KG1 (cell line): Measurements from ENCODE around the gene MID2.
"Not testable (repeated sequence)": the region's sequence is repeated elsewhere in the genome, so short reads cannot be mapped to it uniquely, and the experiment has no call there.

Experiments used
- DNase-seq: peaks from one replicate; lab custom pipeline; 2025; lab: John Stamatoyannopoulos, UW

The MID2 gene, protein sequence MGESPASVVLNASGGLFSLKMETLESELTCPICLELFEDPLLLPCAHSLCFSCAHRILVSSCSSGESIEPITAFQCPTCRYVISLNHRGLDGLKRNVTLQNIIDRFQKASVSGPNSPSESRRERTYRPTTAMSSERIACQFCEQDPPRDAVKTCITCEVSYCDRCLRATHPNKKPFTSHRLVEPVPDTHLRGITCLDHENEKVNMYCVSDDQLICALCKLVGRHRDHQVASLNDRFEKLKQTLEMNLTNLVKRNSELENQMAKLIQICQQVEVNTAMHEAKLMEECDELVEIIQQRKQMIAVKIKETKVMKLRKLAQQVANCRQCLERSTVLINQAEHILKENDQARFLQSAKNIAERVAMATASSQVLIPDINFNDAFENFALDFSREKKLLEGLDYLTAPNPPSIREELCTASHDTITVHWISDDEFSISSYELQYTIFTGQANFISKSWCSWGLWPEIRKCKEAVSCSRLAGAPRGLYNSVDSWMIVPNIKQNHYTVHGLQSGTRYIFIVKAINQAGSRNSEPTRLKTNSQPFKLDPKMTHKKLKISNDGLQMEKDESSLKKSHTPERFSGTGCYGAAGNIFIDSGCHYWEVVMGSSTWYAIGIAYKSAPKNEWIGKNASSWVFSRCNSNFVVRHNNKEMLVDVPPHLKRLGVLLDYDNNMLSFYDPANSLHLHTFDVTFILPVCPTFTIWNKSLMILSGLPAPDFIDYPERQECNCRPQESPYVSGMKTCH

GRCh38 chrX:107825698-107826237 lies at the start of gene MID2:
Gene MID2 (plus strand): TSS chrX:107825866. CDS start chrX:107826427, 561 bp downstream.
- no peak for DNase-seq

DNA sequence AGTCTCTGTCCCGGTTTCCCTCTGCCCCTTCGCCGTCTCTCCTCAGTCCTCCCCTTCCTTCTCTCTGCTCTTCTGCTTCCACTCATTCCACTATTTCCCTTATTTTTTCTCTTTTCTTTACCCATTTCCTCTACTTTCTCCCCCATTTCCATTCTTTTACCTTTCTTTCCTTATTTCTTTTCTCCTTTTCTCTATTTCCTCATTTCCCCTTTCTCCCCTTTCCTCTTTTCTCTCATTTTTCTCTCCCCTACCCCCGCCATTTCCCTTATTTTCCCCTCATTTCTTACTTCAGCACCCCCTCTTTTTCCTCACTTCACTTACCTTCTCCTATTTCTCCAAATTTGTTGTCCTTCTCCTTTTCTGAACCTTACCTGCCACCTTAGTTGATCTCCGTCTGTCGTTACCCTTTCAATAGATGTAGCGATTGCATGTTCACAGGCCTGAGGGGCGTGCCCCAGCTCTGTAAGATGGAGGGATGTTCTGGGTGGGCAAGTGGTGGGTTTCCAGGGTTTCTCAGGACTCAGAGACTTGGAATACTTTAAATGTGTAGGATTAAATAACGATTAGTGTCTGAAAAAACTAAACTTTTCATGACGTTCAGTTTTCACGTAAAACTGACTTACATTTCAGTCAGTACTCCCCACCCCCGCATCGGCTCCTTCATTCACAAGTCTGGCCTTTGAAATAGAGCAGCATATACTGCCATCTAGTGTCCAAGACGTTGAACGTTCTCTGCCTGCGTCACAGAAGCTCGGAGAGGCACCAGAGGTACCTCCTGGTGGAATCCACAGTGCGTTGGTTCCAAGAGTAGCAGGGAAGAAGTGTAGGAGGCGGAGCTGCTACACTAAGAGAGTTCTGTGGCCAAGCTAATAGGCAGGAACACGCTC lies 48.8 kb upstream of the MID2 start:
- peak; percentile 34 for DNase-seq

GRCh38 chrX:107777536-107777832 lies 48.2 kb upstream of the MID2 start, which contains the start of gene NCBP2L:
Gene NCBP2L (plus strand): TSS chrX:107777733. CDS start chrX:107794221, 16,488 bp downstream.
- no peak for DNase-seq

GRCh38 chrX:107780525-107780924 lies 45.1 kb upstream of the MID2 start:
- DNase-seq: no peak

DNA sequence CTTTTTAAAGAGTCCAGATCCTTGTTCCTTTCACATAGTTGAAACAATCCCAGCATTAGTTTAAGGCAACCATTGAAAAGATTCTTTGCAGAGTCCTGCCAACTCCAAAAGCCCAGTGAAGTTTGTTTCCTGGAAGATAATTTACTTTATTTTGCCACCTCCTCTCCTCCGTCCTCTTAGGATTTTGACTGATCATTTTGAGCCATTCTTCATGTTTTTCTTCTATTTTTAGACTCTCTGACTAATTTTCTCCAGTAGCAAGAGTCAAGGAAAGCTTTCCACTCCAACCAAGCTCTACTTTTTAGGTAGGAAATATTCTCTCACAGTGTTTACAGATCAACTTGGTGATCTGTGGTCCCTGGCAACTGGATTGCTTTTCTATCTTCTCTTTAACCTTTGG lies 37.8 kb upstream of the MID2 start:
- DNase-seq: no peak

GRCh38 chrX:107804427-107804826 lies 21.2 kb upstream of the MID2 start:
- DNase-seq: no peak

GRCh38 chrX:107805179-107805578 lies 20.5 kb upstream of the MID2 start:
- DNase-seq: no peak

DNA sequence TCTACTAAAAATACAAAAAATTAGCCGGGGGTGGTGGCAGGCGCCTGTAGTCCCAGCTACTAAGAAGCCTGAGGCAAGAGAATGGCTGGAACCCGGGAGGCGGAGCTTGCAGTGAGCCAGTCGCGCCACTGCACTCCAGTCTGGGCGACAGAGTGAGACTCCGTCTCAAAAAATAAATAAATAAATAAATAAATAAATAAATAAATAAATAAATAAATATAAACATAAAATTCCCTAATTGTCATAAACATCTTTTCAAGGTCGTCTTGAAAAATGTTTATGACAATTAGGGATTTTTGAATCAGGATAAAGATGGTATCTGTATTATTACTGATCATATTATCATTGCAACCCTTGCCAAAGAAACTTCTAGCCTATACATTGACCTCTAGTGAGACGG lies 15.6 kb upstream of the MID2 start:
- DNase-seq: not testable (repeated sequence)

DNA sequence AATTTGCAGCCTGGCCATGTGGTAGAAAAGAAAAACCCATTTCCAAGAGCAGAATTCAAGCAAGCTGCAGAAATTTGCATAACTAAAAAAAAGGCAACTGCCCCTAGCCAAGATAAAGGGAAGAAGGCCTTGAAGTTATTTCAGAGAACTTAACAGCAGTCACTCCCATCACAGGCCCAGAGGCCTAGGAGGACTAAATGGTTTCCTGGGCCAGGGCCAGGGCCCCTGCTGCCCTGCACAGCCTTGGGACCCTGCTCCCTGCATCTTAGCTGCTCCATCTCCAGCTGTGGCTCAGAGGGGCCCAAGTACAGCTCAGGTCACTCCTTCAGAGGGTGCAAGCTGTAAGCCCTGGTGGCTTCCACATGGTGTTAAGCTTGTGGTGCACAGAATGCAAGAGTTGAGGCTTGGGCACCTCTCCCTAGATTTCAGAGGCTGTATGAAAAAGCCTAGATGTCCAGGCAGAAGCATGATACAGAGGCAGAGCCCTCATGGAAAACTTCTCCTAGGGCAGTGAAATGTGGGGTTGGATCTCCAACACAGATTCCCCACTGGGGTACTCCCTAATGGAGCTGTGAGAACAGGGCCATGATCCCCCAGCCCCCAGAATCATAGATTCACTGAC lies 6.7 kb upstream of the MID2 start:
- DNase-seq: no peak

DNA sequence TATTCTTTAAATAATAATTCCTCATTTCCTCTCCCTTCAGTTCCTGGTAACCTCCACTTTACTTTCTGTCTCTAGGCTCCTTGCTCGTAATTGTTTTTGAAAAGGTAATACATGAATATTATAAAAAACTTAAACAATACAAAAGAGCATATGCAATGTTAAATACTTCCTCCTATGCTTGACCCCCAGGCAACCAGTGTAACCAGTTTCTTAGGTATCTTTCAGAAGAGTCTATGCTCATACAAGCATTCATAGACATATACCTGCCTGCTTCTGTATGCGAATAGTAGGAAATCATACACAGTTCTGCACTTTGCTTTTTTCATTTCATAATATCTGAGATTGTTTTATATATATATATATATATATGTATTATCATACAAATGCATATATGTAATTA lies 2.6 kb upstream of the MID2 start:
- DNase-seq: no peak

GRCh38 chrX:107823456-107823855 lies 2.2 kb upstream of the MID2 start:
- DNase-seq: no peak

DNA sequence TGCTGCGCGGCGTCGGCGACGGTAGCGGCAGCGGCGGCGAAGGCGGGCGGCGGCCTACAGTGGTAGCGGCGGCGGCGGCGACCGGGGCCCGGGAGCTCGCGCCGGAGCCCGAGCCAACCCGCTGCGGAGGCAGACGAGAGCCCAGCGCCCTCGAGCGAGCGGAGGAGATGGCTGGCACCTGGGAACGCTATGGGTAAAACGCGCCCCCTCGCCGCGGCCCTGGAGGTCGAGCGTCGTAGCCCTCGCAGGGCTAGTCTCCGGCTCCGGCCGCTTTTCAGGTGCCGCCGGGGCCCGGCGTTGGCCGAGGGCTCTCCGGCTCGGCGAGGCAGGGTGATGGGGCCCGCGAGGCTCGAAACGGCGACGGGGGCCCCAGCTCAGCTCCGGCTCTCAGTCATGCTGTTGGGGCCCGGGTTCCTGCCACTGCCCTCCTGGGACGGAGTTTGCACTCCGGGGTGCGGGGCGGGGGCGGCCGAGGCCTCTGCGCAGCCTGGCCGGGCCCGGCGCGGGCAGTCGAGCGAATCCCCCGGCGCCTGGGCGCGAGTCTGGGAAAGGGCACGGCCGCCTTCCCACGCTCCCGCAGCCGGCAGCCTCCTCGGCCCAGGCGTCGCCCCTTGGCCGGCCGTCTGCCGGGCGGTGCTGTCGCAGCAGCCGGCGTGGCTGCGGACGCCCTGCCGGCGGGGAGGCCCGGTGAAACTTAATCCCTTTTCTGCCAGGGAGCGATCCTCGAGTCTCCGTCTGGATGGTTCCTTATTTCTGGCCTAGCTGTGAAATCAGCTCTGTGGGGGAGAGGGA lies 768 bp downstream of the MID2 start:
- DNase-seq: no peak

- no peak for DNase-seq
These were observed 1.6 kb downstream of the MID2 start for GRCh38 chrX:107827030-107827831.

DNA sequence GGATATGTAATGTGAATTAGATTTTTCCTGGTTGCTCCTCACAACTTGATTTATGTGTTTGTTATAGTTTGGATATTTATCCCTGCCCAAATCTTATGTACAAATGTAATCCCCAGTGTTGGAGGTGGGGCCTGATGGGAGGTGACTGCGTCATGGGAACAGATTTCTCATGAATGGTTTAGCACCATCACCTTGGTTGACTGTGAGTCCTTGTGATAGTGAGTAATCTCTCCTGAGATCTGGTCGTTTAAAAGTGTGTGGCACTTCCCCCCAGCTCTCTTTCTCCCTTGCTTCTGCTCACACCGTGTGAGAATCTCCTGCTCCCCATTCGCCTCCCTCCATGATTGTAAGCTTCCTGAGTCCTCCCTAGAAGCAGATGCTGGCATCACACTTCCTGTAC lies 2.2 kb downstream of the MID2 start:
- no peak for DNase-seq

DNA sequence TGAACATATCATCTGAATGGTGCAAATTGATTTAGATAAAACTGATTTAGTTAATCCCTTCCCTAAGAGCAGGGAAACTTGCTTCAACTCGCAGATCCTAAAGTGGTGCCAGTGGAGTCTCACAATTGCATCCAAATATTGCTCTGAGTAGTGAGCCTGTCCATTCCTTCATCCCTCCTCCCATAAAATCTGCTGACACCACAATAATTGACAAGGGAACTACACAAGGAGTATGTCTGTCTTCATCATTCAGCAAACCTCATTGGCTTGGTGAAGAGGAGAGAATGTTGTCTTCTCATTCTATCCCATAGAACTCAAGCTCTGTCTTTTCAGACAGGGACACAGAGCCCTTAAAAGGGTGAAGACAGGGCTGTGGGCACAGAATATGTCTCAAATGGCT lies 4.2 kb downstream of the MID2 start:
- DNase-seq: no peak

- no peak for DNase-seq
These were observed 5.5 kb downstream of the MID2 start for GRCh38 chrX:107831071-107831730.

DNA sequence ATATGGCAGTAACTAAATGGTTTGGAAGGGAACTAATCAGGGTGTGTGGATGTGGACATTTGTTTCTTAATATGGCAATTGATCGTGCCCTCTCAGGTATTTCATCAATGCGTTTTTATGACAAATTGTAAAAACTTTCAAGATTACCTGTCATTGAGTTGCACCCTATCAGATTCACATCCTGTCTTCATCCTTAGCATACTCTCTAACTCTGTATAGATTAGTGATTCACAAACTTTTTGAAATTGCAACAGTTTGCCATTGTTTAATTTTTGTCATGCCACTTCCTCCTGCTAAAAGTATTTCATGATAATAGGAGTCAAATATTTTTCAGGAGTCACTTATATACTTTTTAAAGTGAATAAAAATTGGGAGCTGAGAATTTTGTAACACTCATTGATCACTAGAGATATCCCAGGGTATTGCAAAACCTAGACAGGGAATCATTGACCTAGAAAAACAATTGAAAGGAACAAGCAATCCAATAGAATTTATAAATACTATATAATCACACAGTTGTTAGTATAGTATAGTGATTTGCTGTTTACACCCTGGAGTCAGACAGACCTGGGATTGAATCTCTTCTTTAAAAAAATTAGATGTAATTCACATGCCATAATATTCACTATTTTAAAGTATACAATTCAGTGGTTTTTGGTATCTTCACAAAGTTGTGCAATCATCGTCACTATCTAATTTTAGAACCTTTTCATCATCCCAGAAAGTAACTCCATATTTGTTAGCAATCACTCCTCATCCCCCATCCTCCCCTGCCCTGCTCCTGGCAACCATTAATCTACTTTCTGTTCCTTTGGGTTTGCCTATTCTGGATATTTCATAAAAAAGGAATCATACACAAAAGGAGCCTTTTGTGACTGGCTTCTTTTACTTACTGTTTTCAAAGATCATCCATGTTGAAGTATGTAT lies 8.9 kb downstream of the MID2 start:
- no peak for DNase-seq

- no peak for DNase-seq
These were observed 11.3 kb downstream of the MID2 start for GRCh38 chrX:107836958-107837357.
